Measurements from ENCODE around the gene RASSF3.

The RASSF3 gene

GRCh38 chr12:64699504-64700115, 89.3 kb downstream of the RASSF3 start:
- H3K4me3 Mint-ChIP-seq, result no peak overlapping the region
- H3K36me3 Mint-ChIP-seq (ENCODE audit: low read depth), result peaks cover 30% of the 10 kb centered on the region

DNA sequence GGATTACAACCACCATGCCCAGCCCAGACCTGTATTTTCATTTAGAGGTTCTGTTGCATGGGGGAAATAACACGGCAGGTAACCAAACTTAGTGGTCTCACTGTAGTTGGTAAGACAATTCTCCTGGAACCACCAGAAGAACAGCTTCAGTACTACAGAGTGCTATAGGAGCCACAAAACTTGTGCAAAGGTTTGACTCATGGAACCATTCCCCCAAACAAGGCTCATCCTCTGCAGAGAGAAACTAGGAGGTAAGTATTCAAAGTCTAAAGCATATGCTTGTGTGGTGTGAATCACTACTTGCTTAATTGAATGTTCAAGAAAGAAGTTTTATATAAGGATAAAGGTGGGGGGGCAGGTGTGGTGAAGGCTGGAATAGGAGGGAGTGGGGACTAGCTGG, 90.2 kb downstream of the RASSF3 start:
- Mint-ChIP-seq H3K9me3 (no peaks in the 10 kb centered on the region), H3K27ac (peak overlapping the region; percentile 89), H3K4me3 (no peak overlapping the region), H3K27me3 (ENCODE audit: low read depth, poor library complexity) (no peaks in the 10 kb centered on the region), H3K36me3 (ENCODE audit: low read depth) (peaks cover 28% of the 10 kb centered on the region), H3K4me1 (peaks cover 30% of the 10 kb centered on the region)
- DNase-seq, result no peak
- TF ChIP-seq, protein P1, sequence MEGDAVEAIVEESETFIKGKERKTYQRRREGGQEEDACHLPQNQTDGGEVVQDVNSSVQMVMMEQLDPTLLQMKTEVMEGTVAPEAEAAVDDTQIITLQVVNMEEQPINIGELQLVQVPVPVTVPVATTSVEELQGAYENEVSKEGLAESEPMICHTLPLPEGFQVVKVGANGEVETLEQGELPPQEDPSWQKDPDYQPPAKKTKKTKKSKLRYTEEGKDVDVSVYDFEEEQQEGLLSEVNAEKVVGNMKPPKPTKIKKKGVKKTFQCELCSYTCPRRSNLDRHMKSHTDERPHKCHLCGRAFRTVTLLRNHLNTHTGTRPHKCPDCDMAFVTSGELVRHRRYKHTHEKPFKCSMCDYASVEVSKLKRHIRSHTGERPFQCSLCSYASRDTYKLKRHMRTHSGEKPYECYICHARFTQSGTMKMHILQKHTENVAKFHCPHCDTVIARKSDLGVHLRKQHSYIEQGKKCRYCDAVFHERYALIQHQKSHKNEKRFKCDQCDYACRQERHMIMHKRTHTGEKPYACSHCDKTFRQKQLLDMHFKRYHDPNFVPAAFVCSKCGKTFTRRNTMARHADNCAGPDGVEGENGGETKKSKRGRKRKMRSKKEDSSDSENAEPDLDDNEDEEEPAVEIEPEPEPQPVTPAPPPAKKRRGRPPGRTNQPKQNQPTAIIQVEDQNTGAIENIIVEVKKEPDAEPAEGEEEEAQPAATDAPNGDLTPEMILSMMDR (IDR thresholded peaks at IDR 0.05), result no peak

More at GRCh38 chr12:64699504-64700115, 89.3 kb downstream of the RASSF3 start:
- Mint-ChIP-seq H3K27me3 (ENCODE audit: low read depth, poor library complexity) (no peaks in the 10 kb centered on the region), H3K4me1 (peaks cover 39% of the 10 kb centered on the region), H3K9me3 (no peaks in the 10 kb centered on the region), H3K27ac (no peak overlapping the region)
- TF ChIP-seq, protein P1 (IDR thresholded peaks at IDR 0.05), result no peak
- DNase-seq, result no peak

DNA sequence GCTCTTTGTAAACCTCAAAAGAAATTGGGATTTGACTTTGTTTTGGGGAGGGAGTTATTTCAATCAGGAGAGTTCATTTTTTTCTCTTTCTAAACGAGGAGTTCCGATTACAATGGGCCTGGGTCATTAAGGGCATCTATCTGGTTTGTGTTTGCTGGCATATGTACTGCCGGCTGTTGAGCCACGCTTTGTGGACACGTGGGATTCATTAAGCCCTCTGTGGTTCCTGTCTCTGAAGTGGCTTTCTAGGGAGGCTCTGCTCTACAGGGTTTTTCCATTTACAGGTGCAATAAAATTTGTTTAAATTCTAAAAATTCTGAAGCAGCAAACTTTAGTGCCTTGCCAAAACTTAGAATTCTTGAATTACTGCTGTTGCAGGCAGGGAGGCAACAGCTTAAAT, 91.0 kb downstream of the RASSF3 start:
- H3K4me1 Mint-ChIP-seq, result peaks cover 25% of the 10 kb centered on the region
- TF ChIP-seq, protein P1 (IDR thresholded peaks at IDR 0.05), result no peak
- peaks cover 28% of the 10 kb centered on the region for H3K36me3 Mint-ChIP-seq (ENCODE audit: low read depth)
- peak overlapping the region; percentile 89 for H3K27ac Mint-ChIP-seq
- no peaks in the 10 kb centered on the region for H3K27me3 Mint-ChIP-seq (ENCODE audit: low read depth, poor library complexity)
- H3K9me3 Mint-ChIP-seq, result no peaks in the 10 kb centered on the region
- DNase-seq, result no peak
- no peak overlapping the region for H3K4me3 Mint-ChIP-seq

- Mint-ChIP-seq H3K27ac (peak overlapping the region; percentile 47), H3K36me3 (ENCODE audit: low read depth) (peaks cover 9% of the 10 kb centered on the region), H3K9me3 (no peaks in the 10 kb centered on the region), H3K4me3 (no peak overlapping the region), H3K27me3 (ENCODE audit: low read depth, poor library complexity) (no peaks in the 10 kb centered on the region), H3K4me1 (peaks cover 15% of the 10 kb centered on the region)
- DNase-seq, result no peak
- TF ChIP-seq, protein P1 (IDR thresholded peaks at IDR 0.05), result no peak
Observed at GRCh38 chr12:64706306-64706705, 96.0 kb downstream of the RASSF3 start.

- Mint-ChIP-seq H3K27me3 (ENCODE audit: low read depth, poor library complexity) (no peaks in the 10 kb centered on the region), H3K36me3 (ENCODE audit: low read depth) (peaks cover 9% of the 10 kb centered on the region), H3K27ac (no peak overlapping the region), H3K9me3 (no peaks in the 10 kb centered on the region), H3K4me3 (no peak overlapping the region), H3K4me1 (peaks cover 12% of the 10 kb centered on the region)
- no peak for DNase-seq
- TF ChIP-seq, protein P1 (IDR thresholded peaks at IDR 0.05), result no peak
Observed at GRCh38 chr12:64706857-64707256, 96.6 kb downstream of the RASSF3 start.

DNA sequence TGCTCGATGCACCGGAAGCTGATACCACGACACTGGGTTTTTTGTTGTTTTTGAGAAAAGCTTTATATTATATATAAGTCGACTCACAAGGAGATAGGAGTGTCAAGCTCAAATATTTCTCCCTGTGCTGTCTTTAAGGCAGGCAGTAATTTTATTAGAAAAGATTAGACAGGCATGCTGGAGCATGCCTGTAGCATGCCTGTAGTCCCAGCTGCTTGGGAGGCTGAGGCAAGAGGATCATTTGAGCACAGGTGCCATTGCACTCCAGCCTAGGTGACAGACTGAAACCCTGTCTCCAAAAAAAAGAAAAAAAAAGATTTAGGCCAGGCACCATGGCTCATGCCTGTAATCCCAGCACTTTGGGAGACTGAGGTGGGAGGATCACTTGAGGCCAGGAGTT, 97.1 kb downstream of the RASSF3 start:
- Mint-ChIP-seq H3K4me3 (no peak overlapping the region), H3K36me3 (ENCODE audit: low read depth) (peaks cover 9% of the 10 kb centered on the region), H3K27ac (peak overlapping the region; percentile 36), H3K27me3 (ENCODE audit: low read depth, poor library complexity) (no peaks in the 10 kb centered on the region), H3K9me3 (no peaks in the 10 kb centered on the region), H3K4me1 (peaks cover 8% of the 10 kb centered on the region)
- DNase-seq, result no peak
- TF ChIP-seq, protein P1 (IDR thresholded peaks at IDR 0.05), result no peak

Measured in nephron progenitor cell (in vitro differentiated cells).